NCI-H1417 (cell line): ENCODE data around the gene TSPEAR.
"Not testable (repeated sequence)": the region's sequence is repeated elsewhere in the genome, so short reads cannot be mapped to it uniquely, and the experiment has no call there.

Experiments
- DNase-seq, 3 experiments: peaks; one replicate each; lab custom pipeline; 2025; lab: John Stamatoyannopoulos, UW

TSPEAR gene

DNA sequence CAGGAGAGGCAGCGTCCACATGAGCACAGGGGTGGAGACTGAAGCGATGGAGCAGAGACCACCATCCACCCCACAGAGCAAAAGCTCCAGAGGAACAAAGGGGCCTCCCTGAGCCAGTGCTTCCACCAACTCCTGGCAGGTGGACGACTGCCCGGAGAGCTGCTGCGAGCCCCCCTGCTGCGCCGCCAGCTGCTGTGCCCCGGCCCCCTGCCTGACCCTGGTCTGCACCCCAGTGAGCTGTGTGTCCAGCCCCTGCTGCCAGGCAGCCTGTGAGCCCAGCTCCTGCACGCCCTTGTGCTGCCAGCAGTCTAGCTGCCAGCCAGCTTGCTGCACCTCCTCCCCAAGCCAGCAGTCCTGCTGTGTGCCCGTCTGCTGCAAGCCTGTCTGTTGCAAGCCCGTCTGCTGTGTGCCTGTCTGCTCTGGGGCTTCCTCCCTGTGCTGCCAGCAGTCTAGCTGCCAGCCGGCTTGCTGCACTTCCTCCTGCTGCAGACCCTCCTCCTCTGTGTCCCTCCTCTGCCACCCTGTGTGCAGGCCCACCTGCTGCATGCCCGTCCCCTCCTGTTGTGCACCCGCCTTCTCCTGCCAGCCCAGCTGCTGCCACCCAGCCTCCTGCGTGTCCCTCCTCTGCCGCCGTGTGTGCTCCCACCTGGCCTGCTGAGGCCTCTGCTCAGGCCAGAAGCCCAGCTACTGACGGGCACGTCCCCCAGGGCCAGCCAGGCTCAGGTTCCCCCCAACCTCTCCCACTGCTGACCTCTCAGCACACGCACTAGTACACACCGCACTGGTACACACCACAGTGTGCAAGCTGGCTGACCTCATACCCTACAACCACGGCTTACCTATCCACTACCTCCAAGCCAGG is 9.0 kb downstream of the TSPEAR start:
- DNase-seq: peak in 2 of 3 experiments; percentile 72 to 89

- DNase-seq: peak in 2 of 3 experiments; percentile 69 to 78
Measured at GRCh38 chr21:44701541-44701940, 9.8 kb downstream of the TSPEAR start.

GRCh38 chr21:44701023-44701400 is 10.4 kb downstream of the TSPEAR start:
- DNase-seq: no peak

DNA sequence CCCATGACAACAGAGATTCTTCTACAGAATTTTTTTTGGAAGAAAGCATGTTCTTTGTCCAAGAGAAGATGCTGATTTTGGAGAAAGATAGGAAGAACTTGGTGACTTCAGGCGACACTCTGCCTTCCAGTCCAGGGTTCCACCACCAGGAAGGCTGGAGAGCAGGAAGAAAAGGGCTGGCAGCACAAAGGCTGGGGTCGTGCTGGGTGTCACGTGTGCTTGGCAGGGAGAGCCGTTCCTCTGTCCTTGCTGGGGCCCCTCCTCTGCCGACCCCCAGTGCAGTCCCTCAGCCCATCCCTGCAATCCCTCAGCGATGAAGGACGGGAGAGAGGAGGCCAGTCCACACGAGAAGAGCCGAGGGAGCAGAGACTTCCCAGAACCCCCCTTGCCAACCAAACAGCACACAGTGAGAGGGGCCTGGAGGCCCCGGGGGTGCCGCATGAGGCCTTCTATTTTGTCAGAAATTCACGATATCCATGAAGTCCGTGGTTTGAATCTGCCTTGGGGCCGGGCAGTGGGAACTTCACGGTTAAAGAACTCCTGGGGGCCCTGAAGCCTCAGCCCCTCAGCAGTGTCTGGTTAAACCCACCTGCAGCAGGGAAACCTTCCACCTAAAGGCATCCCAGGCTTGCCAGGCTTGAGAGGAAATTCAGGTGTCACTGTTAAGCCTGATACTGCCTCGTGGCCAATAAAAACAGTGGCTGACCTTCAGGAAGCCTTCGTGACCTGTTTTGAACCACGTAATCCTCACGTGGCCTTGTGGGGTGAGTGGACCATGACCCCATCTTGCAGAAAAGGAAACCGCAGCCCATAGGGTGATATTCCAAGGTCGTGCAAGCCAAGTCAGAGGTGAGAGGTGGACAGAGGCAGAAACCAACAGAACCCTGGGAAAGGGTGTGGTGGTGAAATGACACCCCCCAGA is 11.0 kb downstream of the TSPEAR start:
- peak in 1 of 3 experiments; percentile 22 for DNase-seq

DNA sequence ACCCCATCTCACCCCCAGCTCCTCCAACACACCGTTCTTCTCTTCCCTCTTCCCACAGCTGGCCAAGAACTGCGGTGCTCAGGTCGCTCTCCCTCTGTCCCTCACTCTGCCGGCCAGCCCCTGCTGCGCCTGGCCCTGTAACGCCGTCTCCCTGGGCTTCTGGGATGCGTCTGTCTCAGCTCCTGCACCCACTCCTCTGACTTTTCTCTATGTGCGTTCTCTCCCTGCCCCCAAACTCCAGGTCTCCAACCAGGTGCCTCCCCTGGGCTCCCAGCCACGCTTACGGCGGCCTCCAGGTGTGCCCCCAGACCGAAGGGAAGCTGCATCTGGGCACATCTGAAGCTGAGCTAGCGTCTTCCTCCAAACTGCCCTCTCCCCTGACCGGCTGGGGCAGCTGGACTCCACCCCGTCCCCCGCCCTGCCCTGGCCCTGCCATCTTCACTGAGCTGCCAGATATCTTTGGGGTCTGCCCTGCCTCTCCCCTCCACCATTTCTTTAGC is 11.8 kb downstream of the TSPEAR start:
- DNase-seq: peak in 2 of 3 experiments; percentile 32 to 51

GRCh38 chr21:44697811-44698734 is 13.3 kb downstream of the TSPEAR start:
- DNase-seq: peak in 2 of 3 experiments; percentile 23 to 49

- DNase-seq: peak in 1 of 3 experiments; percentile 52
Measured at GRCh38 chr21:44697172-44697810, 14.1 kb downstream of the TSPEAR start, which contains the start of gene KRTAP10-12. KRTAP10-12 (plus strand) TSS chr21:44697172; CDS start chr21:44697202, 30 bp downstream.

- DNase-seq: no peak
Measured at GRCh38 chr21:44696572-44696971, 14.8 kb downstream of the TSPEAR start.

GRCh38 chr21:44695641-44696040 is 15.7 kb downstream of the TSPEAR start:
- DNase-seq: no peak

DNA sequence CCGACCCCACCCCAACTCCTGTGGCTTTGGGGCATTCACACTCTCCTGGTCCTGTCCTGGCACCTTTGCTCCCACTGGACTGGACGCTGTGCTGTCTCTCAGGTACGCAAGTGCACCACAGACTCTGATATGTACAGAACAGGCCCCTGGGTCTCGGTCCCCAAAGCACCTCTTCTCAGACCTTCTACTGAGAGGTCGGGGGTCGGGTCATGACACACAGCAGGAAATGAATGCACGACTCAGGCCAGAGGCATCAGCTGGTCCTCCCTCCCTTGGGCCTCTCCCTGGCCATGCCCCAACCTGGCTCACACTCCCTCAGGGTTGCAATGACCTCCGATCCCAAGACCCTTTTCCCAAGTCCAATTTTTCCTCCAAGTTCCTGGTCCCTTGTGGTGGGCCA is 16.2 kb downstream of the TSPEAR start:
- no peak for DNase-seq

GRCh38 chr21:44694776-44695175 is 16.6 kb downstream of the TSPEAR start:
- DNase-seq: no peak

DNA sequence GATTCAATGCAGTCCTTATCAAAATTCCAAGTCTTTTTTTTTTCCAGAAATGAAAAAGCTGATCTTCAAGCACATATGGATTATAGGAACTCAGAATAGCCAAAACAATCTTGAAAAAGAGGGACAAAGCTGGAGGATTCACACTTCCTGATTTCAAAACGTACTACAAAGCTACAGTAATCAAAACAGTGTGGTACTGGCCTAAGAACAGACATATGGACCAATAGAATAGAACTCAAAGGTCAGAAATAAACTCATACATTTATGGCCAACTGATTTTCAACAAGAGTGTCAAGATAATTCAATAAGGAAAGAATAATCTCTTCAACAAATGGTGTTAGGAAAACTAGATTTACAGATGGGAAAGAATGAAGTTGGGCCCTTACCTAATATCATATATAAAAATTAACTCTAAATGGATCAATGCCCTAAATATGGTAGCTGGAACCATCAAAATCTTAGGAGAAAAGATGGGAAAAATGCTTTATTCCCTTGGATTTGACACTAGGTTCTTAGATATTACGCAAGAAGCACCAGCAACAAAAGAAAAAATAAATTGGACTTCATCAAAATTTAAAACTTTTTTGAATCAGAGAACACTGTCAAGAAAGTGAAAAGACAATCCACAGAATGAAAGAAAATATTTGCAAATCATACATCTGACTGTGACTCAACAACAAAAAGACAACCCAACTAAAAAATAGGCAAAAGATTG is 18.4 kb downstream of the TSPEAR start:
- DNase-seq: no peak

GRCh38 chr21:44691686-44692085 is 19.7 kb downstream of the TSPEAR start:
- DNase-seq: no peak

- not testable (repeated sequence) for DNase-seq
Measured at GRCh38 chr21:44689740-44690139, 21.6 kb downstream of the TSPEAR start.

- peak; percentile 51 to 87 (median 85) for DNase-seq
Measured at GRCh38 chr21:44687671-44688070, 23.7 kb downstream of the TSPEAR start.

DNA sequence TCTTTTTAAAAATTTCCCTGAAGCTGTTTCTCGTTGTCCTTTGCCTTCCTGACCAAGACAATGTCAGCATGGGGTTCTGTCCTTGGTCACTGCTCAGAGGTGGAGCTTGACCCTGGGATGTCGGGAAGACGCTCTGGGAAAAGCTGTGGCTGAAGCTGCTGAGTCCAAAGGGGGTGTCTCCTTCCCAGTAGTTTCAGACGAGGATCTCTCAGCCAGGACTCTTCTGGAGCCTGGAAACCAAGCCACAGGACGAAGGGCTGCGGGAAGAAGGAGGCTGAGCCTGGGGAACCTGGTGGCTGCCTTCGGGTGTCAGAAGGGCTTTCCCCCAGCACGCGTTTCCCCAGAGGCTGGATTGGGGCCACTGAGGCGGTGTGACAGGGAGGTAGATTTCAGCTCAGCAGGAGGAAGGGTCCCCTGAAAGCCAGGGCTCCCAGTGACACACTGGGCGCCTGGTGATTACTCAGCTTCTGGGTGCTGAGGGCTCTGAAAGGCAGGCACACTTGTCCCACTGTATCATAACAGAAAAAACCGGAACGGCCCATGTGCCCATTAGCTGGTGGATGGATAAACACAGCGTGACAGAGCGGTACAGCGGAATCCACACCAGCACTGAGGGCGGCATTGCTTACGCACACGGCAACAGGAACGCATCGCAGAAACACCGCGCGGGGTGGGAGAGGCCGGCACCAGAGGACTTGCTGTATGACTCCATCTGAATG is 24.4 kb downstream of the TSPEAR start:
- peak; percentile 51 to 70 (median 58) for DNase-seq

GRCh38 chr21:44686000-44686781 is 25.2 kb downstream of the TSPEAR start:
- DNase-seq: peak in 2 of 3 experiments; percentile 25 to 60

GRCh38 chr21:44685050-44685449 is 26.3 kb downstream of the TSPEAR start:
- not testable (repeated sequence) for DNase-seq
